ENCODE measurements around the gene NBEA. TPM values are rescaled to one million over a fixed set of nuclear protein-coding genes. Genes with fewer than 3 reads are reported as not detected.

Gene NBEA
- total RNA-seq, 1 donor from 2014 or later = 12.0 TPM

DNA sequence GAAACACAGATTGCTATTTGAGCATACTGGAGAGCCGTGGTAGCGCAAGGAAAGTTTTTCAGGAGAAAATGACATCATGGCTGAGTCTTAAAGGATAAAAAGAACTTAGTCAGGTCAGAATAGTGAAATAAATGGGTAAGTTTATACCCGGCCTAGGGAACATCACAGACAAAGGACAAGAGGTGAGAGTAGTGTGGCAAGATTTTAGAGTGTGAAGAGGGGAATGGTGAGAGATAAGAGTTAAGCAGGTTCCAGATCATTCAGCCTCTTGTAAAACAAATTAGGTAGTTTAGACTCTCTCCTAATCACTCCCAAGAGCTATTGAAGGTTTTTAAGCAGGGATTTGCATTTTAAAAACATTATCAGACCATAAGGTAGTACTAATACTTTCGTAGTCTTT, 650.4 kb downstream of the NBEA start:
- DNase-seq (ENCODE audit: extremely low spot score in 2 of 2) = no peak
- no peaks in the 10 kb centered on the region for H3K9me3 ChIP-seq
- no peak overlapping the region for H3K27ac ChIP-seq
- H3K27me3 ChIP-seq = no peaks in the 10 kb centered on the region
- no peaks in the 10 kb centered on the region for H3K4me1 ChIP-seq
- H3K4me3 ChIP-seq = no peak overlapping the region
- TF ChIP-seq POLR2AphosphoS5 (IDR thresholded peaks at IDR 0.05; ENCODE audit: insufficient read depth in 1 of 2, low read depth in 1 of 2) = no peak
- no peak for TF ChIP-seq POLR2A (IDR thresholded peaks at IDR 0.05)
- TF ChIP-seq, protein P1, sequence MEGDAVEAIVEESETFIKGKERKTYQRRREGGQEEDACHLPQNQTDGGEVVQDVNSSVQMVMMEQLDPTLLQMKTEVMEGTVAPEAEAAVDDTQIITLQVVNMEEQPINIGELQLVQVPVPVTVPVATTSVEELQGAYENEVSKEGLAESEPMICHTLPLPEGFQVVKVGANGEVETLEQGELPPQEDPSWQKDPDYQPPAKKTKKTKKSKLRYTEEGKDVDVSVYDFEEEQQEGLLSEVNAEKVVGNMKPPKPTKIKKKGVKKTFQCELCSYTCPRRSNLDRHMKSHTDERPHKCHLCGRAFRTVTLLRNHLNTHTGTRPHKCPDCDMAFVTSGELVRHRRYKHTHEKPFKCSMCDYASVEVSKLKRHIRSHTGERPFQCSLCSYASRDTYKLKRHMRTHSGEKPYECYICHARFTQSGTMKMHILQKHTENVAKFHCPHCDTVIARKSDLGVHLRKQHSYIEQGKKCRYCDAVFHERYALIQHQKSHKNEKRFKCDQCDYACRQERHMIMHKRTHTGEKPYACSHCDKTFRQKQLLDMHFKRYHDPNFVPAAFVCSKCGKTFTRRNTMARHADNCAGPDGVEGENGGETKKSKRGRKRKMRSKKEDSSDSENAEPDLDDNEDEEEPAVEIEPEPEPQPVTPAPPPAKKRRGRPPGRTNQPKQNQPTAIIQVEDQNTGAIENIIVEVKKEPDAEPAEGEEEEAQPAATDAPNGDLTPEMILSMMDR (IDR thresholded peaks at IDR 0.05) = no peak
- H3K36me3 ChIP-seq = no peaks in the 10 kb centered on the region
- intact Hi-C loops (cut with DNase I) = no loop called here

DNA sequence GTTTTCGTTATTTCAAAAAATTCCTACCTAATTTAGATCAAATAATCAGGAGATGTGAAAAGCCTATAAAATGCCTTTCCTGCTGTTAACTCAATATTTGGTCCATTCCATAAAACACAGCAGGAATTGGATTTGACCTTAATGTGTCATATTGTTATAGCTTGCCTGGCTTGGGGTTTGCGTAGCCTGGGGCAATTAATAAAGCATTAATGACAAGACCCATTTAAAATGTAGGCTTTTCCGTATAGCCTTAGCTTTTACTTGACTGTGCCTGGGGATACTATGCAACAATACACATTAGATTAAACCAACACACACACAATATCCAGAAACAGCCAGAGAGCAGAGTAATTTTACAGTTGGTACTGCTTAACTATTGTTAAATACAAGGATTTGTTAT, 651.6 kb downstream of the NBEA start:
- intact Hi-C loops (cut with DNase I) = no loop called here
- peaks cover 9% of the 10 kb centered on the region for H3K4me1 ChIP-seq
- no peak overlapping the region for H3K4me3 ChIP-seq
- TF ChIP-seq, protein P1 (IDR thresholded peaks at IDR 0.05) = no peak
- H3K27me3 ChIP-seq = no peaks in the 10 kb centered on the region
- H3K27ac ChIP-seq = no peak overlapping the region
- H3K36me3 ChIP-seq = no peaks in the 10 kb centered on the region
- no peaks in the 10 kb centered on the region for H3K9me3 ChIP-seq
- DNase-seq (ENCODE audit: extremely low spot score in 2 of 2) = no peak

DNA sequence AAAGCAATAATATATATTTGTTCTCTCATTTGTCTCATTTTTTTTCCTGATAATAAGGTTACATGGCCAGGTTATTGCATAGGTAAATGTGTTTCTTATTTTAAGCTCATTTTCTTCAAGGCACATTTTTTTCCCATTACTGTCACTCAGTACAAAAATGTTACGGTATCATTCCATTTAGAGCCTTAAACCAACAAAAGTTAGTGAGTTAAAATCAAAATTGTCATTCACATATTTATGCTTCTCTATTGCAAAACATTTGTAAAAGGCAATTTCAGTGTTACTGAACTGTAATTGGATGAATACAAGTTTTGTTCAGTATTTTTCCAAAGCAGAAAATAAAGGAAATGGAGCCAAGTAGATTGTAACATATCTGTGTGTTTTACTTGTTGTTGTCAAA, 652.0 kb downstream of the NBEA start:
- TF ChIP-seq, protein P1 (IDR thresholded peaks at IDR 0.05) = no peak
- TF ChIP-seq POLR2A (IDR thresholded peaks at IDR 0.05) (no peak), POLR2AphosphoS5 (IDR thresholded peaks at IDR 0.05; ENCODE audit: insufficient read depth in 1 of 2, low read depth in 1 of 2) (no peak)
- Histone ChIP-seq H3K27ac (no peak overlapping the region), H3K9me3 (no peaks in the 10 kb centered on the region), H3K27me3 (no peaks in the 10 kb centered on the region), H3K36me3 (no peaks in the 10 kb centered on the region), H3K4me1 (peaks cover 13% of the 10 kb centered on the region), H3K4me3 (no peak overlapping the region)
- intact Hi-C loops (cut with DNase I) = no loop called here
- no peak for DNase-seq (ENCODE audit: extremely low spot score in 2 of 2)

DNA sequence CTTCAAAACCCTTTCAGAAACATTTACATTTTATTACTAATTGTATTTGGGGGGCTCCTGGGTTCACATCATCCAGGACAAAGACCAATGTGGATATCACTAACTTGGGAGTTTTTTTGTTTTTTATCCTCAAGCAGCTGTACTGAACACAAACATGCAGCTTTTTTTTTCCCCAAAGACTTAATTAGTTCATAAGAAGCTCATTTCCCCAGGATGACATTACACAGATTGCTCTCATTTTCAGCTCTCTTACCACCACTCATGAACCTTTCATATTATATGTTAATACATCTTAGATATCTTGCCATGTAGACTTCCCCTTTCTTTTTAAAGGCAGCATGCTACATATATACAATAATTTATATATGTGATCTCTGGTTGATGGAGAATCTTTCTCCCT, 653.1 kb downstream of the NBEA start:
- Histone ChIP-seq H3K27me3 (no peaks in the 10 kb centered on the region), H3K4me1 (peaks cover 20% of the 10 kb centered on the region), H3K27ac (no peak overlapping the region), H3K9me3 (no peaks in the 10 kb centered on the region), H3K4me3 (no peak overlapping the region), H3K36me3 (no peaks in the 10 kb centered on the region)
- intact Hi-C loops (cut with DNase I) = no loop called here
- no peak for TF ChIP-seq POLR2AphosphoS5 (IDR thresholded peaks at IDR 0.05; ENCODE audit: insufficient read depth in 1 of 2, low read depth in 1 of 2)
- no peak for TF ChIP-seq POLR2A (IDR thresholded peaks at IDR 0.05)
- TF ChIP-seq, protein P1 (IDR thresholded peaks at IDR 0.05) = no peak
- no peak for DNase-seq (ENCODE audit: extremely low spot score in 2 of 2)

DNA sequence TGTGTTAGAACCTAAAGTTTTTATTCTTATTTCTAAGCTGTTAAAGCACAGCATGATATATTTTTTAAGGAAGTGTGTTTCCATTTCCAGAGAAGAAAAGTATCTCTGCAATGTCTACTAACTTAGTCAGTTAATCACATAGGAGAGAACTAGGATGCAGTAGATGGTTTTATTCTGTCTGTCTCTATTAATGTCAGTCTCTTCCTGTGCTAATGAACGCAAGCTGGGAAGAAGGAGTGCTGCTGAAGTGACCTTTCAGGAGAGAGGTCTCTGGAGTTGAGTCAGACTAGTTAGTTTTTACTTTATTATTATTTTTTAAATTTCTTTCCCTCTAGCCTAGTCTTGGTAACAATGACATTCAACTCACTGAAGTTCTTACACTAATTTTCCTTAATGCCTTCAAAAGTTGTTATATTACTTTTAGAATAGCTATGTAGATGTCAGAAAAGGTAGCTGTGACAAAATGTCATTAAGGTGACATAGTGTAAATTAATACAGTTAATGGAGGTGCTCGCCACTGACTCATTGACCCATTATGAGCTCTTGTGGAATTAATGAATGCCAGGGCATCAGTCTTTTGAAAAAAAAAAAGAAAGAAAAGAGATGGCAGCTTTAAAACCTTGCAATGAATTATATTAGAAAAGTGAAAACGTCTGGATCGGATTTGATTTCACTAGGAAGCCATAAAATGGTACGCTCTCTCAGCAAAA, 654.4 kb downstream of the NBEA start:
- no peaks in the 10 kb centered on the region for H3K27me3 ChIP-seq
- no peak for DNase-seq (ENCODE audit: extremely low spot score in 2 of 2)
- intact Hi-C loops (cut with DNase I) = no loop called here
- H3K4me3 ChIP-seq = no peak overlapping the region
- TF ChIP-seq, protein P1 (IDR thresholded peaks at IDR 0.05) = no peak
- TF ChIP-seq POLR2A (IDR thresholded peaks at IDR 0.05) (no peak), POLR2AphosphoS5 (IDR thresholded peaks at IDR 0.05; ENCODE audit: insufficient read depth in 1 of 2, low read depth in 1 of 2) (no peak)
- H3K9me3 ChIP-seq = no peaks in the 10 kb centered on the region
- H3K27ac ChIP-seq = no peak overlapping the region
- H3K36me3 ChIP-seq = no peaks in the 10 kb centered on the region
- peaks cover 20% of the 10 kb centered on the region for H3K4me1 ChIP-seq

Measured in vagina (tissue), 2 donors.